Thoracic aorta (tissue), 2 donors: Measurements from ENCODE around the gene POFUT1. TPM values are rescaled to one million over a fixed set of nuclear protein-coding genes. Genes with fewer than 3 reads are reported as not detected.
"Not testable (repeated sequence)": the region's sequence is repeated elsewhere in the genome, so short reads cannot be mapped to it uniquely, and the experiment has no call there.

Source experiments
- ATAC-seq: fragments of 150-250 bp; one replicate; pipeline ENCODE4 v1.8.0; 2017; ENCODE audit warnings: low read depth; ENCODE audit not compliant: insufficient number of reproducible peaks, low FRiP score
- DNase-seq: peaks from one replicate; pipeline ENCODE4 v3.0.0-alpha.2; 2020; ENCODE audit warnings: low spot score
- H3K27ac ChIP-seq, 2 donors: fragments of 200-600 bp; sonication (generic); 1 replicate in 1 of 2; 2 replicates in 1 of 2; pipeline ENCODE4 v1.5.1; 2016; ENCODE audit warnings: mild to moderate bottlenecking in 2 of 2, moderate library complexity in 2 of 2
- H3K27me3 ChIP-seq: fragments of 200-600 bp; sonication (generic); replicated peaks from 2 replicates; pipeline ENCODE4 v1.6.0; 2016; ENCODE audit warnings: mild to moderate bottlenecking; ENCODE audit not compliant: insufficient read depth
- H3K36me3 ChIP-seq: fragments of 200-600 bp; sonication (generic); one replicate; pipeline ENCODE4 v1.5.1; 2016
- H3K4me1 ChIP-seq, 2 donors: fragments of 200-600 bp; sonication (generic); 1 replicate in 1 of 2; 2 replicates in 1 of 2; pipeline versions ENCODE4 v1.5.1 to v1.6.0; 2016; ENCODE audit warnings: low read depth in 2 of 2, mild to moderate bottlenecking in 1 of 2; ENCODE audit not compliant: control insufficient read depth in 1 of 2
- H3K4me3 ChIP-seq: fragments of 200-600 bp; sonication (generic); 2 replicates; pipeline ENCODE4 v1.5.1; 2016; ENCODE audit warnings: mild to moderate bottlenecking
- H3K9me3 ChIP-seq: fragments of 200-600 bp; sonication (generic); 2 replicates; pipeline ENCODE4 v1.5.1; 2016
- total RNA-seq, 2 donors: library from RNA; depleted of rRNA; stranded (reverse); fragments of >200 nt; gene quantifications; one replicate each; pipeline versions ENCODE4 v1.1.0 to v1.2.3, GENCODE V29; 2016
- TF ChIP-seq, protein P1 (sequence below): fragments of 200-600 bp; sonication (generic); IDR thresholded peaks from one replicate; pipeline ENCODE4 v1.5.1; 2019; ENCODE audit warnings: antibody characterized with exemption

The POFUT1 gene
- total RNA-seq, 2 donors from 2014 or later = 30.8 to 37.1 TPM

DNA sequence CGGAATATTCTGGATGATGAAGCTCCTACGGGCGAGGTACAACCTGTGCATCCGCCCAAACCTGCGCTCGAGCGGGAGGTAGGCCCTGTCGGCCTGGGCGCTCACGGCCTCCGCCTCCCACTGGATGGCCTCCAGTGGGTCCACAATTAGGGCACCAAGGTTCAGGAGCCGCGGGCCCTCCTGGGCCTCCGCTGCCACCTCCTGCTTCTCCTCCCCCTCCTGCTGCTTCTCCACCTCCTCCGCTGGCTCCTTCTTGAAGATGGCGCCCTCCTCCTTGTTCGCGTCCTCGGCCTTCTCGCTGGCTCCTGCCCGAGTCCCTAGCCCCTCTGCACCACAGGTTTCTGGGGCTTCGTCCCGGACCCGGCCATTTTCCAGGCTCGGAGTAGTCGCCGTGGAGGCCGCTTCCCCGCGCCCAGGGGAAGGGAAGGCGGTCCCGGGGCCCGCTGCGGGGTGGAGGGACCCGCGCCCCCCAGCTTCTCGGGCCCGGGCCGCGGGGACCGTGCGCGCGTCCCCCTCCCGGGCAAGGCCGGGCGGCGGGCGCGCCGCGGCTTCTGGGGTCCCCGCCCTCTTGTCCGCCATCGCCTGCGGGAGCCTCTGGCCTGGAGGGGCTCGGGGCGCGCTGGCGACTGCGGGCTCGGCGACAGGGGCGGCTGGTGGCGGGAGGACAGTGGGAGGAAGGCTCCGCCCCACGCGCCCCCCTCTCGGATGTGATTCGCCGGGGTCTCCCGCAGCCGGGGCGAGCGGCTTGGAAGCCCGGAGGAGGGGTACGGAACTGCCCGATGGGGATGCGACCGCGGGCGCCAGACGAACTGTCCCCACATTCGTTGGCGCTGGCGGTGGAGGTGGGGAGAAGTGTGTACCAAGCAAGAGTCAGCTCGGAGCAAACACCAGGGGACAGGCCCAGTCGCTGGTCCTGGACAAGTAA, 17.7 kb upstream of the POFUT1 start:
- no peak for DNase-seq
- Histone ChIP-seq H3K36me3 (no peaks in the 10 kb centered on the region), H3K4me3 (peak overlapping the region; percentile 88), H3K4me1 (peaks cover 9 to 13% of the 10 kb centered on the region in 2 donors), H3K27me3 (no peaks in the 10 kb centered on the region), H3K27ac (peak overlapping the region; percentile 60 to 70), H3K9me3 (no peaks in the 10 kb centered on the region)
- no peak for ATAC-seq
- TF ChIP-seq, protein P1, sequence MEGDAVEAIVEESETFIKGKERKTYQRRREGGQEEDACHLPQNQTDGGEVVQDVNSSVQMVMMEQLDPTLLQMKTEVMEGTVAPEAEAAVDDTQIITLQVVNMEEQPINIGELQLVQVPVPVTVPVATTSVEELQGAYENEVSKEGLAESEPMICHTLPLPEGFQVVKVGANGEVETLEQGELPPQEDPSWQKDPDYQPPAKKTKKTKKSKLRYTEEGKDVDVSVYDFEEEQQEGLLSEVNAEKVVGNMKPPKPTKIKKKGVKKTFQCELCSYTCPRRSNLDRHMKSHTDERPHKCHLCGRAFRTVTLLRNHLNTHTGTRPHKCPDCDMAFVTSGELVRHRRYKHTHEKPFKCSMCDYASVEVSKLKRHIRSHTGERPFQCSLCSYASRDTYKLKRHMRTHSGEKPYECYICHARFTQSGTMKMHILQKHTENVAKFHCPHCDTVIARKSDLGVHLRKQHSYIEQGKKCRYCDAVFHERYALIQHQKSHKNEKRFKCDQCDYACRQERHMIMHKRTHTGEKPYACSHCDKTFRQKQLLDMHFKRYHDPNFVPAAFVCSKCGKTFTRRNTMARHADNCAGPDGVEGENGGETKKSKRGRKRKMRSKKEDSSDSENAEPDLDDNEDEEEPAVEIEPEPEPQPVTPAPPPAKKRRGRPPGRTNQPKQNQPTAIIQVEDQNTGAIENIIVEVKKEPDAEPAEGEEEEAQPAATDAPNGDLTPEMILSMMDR = peak; percentile 9

DNA sequence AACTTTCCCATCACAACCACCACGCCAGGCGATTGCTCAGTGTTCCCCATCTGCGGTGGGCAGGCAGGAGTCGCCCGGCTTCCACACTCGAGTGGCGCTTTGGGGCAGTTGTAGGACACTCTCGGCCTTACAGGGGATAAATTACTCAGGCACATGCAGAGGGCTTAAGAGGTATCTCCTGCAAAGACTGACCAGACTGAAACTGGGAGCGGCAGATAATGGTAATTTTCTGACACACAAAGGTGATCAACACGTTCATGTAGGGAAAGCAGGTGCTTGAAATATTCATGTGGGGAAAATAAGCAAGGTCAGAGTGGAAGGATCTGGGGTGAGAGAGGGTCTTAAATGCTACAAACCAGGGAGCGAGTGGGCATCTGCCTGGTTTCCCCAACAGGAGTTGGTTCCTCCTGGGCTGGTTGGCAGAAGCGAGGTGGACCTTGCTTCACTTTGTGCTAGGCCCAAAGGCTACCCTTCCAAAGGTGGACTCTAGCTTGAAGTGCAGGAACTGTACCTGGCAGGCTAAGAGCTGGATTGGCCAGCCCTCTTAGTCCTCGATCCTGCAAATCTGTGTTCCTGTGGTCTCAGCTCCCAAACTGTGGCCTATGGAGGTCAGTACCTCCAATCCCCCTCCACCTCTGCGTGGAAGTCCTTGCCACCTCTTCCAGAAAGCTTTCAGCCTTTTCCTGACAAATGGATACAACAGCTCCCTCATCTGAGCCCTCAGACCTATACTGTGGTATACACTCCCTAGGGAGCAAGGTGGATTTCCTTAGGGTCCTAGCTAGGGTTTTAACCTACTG, 16.9 kb upstream of the POFUT1 start:
- Histone ChIP-seq H3K27ac (peak overlapping the region; percentile 60 to 70), H3K27me3 (no peaks in the 10 kb centered on the region), H3K4me1 (peaks cover 9 to 13% of the 10 kb centered on the region in 2 donors), H3K9me3 (no peaks in the 10 kb centered on the region), H3K36me3 (peaks cover 3% of the 10 kb centered on the region), H3K4me3 (peak overlapping the region; percentile 88)
- TF ChIP-seq, protein P1 = no peak
- DNase-seq (no peak), ATAC-seq (peak; percentile 45)

DNA sequence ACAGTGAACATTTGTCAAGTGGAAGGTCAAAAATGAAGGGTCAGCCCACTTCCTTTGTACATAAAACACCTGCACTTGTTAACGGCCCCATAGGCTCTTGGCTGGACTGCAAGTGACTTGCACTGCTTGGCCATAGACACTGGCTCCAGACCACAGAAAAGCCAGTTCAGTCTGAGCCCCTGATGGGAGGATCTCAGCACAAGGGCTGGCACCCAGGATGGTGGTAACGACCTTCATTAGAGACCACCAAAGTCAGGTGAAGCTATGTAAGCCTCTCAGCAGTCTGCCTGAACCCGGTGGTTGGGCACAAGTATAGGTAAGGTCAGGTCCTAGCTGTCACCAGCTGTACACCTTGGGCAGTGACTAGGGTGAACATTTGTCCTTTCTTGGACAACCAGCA, 16.3 kb upstream of the POFUT1 start:
- peaks cover 9 to 13% of the 10 kb centered on the region in 2 donors for H3K4me1 ChIP-seq
- TF ChIP-seq, protein P1 = no peak
- H3K4me3 ChIP-seq = no peak overlapping the region
- ATAC-seq (no peak), DNase-seq (no peak)
- peaks cover 9% of the 10 kb centered on the region for H3K36me3 ChIP-seq
- no peak overlapping the region for H3K27ac ChIP-seq
- no peaks in the 10 kb centered on the region for H3K27me3 ChIP-seq
- no peaks in the 10 kb centered on the region for H3K9me3 ChIP-seq

DNA sequence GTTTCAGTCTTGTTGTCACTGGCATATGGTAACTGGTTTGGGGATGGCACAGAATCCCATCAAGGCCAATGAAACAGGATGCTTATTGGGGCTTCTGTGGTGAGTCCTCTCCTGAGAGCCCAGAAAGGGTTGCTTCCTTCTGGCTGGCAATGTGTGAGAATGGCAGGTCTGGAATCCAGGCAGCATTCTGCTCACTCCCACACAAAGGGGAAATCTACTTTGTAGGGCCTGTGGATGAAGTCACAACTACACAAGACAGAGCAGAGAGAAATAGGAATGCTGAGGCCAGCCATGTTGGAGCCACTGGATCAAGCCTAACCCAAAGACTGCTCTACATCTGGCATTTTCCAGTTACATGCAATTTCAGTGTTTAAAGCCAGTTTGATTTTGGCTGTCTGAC, 15.8 kb upstream of the POFUT1 start:
- DNase-seq = no peak
- Histone ChIP-seq H3K36me3 (peaks cover 10% of the 10 kb centered on the region), H3K27me3 (no peaks in the 10 kb centered on the region), H3K9me3 (no peaks in the 10 kb centered on the region), H3K4me1 (peaks cover 9 to 13% of the 10 kb centered on the region in 2 donors), H3K4me3 (no peak overlapping the region), H3K27ac (no peak overlapping the region)
- TF ChIP-seq, protein P1 = no peak
- ATAC-seq = no peak

DNA sequence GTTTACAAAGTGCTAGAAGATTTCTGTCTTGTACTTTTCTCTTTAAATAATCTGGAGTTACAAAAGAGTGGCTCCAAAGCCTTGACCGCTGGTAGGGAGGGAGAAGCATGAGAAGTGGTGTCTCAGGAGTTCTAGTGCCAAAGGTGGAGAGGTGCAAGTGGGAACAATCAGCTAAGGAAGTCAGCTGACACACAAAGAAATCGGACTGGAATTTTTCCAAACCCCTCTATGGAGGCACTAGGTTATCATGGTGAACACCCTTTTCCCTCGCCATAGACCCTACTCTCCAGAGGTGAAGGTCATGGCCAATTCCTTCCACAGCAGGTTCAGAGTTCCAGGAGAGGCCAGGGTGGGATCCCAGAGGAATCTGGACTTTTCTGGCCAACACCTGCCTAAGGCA, 15.0 kb upstream of the POFUT1 start:
- DNase-seq (no peak), ATAC-seq (no peak)
- peaks cover 19% of the 10 kb centered on the region for H3K36me3 ChIP-seq
- peaks cover 9 to 13% of the 10 kb centered on the region in 2 donors for H3K4me1 ChIP-seq
- H3K9me3 ChIP-seq = no peaks in the 10 kb centered on the region
- TF ChIP-seq, protein P1 = no peak
- H3K4me3 ChIP-seq = no peak overlapping the region
- no peaks in the 10 kb centered on the region for H3K27me3 ChIP-seq
- H3K27ac ChIP-seq = no peak overlapping the region

DNA sequence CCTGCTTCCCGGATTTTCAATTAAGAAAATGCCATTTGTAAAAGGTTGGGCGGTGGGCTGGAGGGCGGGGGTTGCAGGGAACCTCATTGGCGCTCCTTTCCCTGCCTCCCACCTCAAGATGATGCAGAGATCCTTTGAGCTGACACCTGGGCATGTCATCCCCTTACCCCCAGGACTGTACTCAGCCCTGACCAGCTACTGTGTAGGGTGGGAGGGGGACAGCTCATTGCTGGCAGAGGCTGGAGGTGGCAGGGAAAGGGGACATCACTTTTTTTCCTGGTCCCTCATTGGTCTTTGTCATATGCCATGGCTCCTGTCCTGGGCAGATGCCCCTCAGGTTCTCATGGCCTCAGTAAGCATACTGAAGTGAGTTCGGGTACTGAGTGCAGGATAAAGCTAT, 14.3 kb upstream of the POFUT1 start:
- ATAC-seq, H3K27ac ChIP-seq, H3K4me3 ChIP-seq, DNase-seq, H3K9me3 ChIP-seq, H3K27me3 ChIP-seq: not testable (repeated sequence)
- Histone ChIP-seq H3K4me1 (peaks cover 9 to 13% of the 10 kb centered on the region in 2 donors), H3K36me3 (peaks cover 19% of the 10 kb centered on the region)
